ENCODE results near the gene PHF23. TPM values are rescaled to one million over a fixed set of nuclear protein-coding genes. Genes with fewer than 3 reads are reported as not detected.

The PHF23 gene
- total RNA-seq, 1 experiment from 2014 or later, result 48.5 TPM

GRCh38 chr17:7236808-7237207, 2.4 kb downstream of the PHF23 start:
- Histone ChIP-seq H3K36me3 (ENCODE audit: control insufficient read depth in 1 of 2, insufficient read depth in 2 of 2, low read length in 2 of 2) (peaks cover 24 to 32% of the 10 kb centered on the region in 2 experiments), H3K4me3 (replicated peaks in 1 of 2; ENCODE audit: low read depth in 1 of 2, low read length in 2 of 2) (0 out of 4 replicates have a peak overlapping the region, but pooled peaks of 1 of the 2 experiments have one; percentile 97), H2AFZ (ENCODE audit: low read depth, low read length, poor library complexity, severe bottlenecking) (no peak overlapping the region), H3K27me3 (ENCODE audit: insufficient read depth, low read length) (no peaks in the 10 kb centered on the region), H3K9me3 (ENCODE audit: control insufficient read depth in 1 of 2, insufficient read depth in 1 of 2, low read depth in 1 of 2, low read length in 2 of 2) (no peaks in the 10 kb centered on the region), H3K4me1 (ENCODE audit: control insufficient read depth in 1 of 2, insufficient read depth in 2 of 2, low read length in 2 of 2) (peaks cover 44 to 67% of the 10 kb centered on the region in 2 experiments), H3K27ac (ENCODE audit: low read depth, low read length) (peak overlapping the region; percentile 92), H3K79me2 (ENCODE audit: insufficient read depth, low read length) (peaks cover 80% of the 10 kb centered on the region), H3K4me2 (ENCODE audit: low read length) (peak overlapping the region; percentile 82), H3K9me2 (ENCODE audit: insufficient read depth) (no peaks in the 10 kb centered on the region), H4K20me1 (ENCODE audit: insufficient read depth) (peaks cover 4% of the 10 kb centered on the region; the same call in 1 of the 2 replicates), H3K9ac (ENCODE audit: low read length) (peak overlapping the region; percentile 100)
- intact Hi-C loops (cut with micrococcal nuclease), result no loop called here
- ChIA-PET CTCF (interaction anchor here (1.8 kb wide), 1 partner anchor 16 kb away, joined by 5 read pairs; no protein-coding TSS in a partner anchor), RAD21 (ENCODE audit: low non-redundant PET in 1 of 2, low total read pairs in 2 of 2, uncharacterized antibody in 2 of 2, unreplicated experiment in 2 of 2) (interaction anchor here in 1 of 2 experiments (1.1 kb wide), 1 partner anchor 16 kb away, joined by 3 read pairs; no protein-coding TSS in a partner anchor), POLR2A (interaction anchor here (0.7 to 2.6 kb wide), 3 partner anchors 17 to 72 kb away, joined by 3 to 19 read pairs (median 7); partner anchors contain the start of genes ACADVL and DLG4)
- ATAC-seq (no peak), DNase-seq (ENCODE audit: low read depth, low spot score) (no peak)
- TF ChIP-seq RAD21 (IDR thresholded peaks at IDR 0.05; ENCODE audit: low read depth) (no peak), POLR2A (IDR thresholded peaks at IDR 0.05; ENCODE audit: borderline replicate concordance, extremely low read depth, insufficient read depth, insufficient read length) (no peak), SIN3A (IDR thresholded peaks at IDR 0.05; ENCODE audit: low read depth) (no peak), ZNF274 (IDR thresholded peaks at IDR 0.05; ENCODE audit: low read depth, low read length) (no peak), ZFX (IDR thresholded peaks at IDR 0.05) (no peak), SP1 (IDR thresholded peaks at IDR 0.05; ENCODE audit: low read depth) (no peak), JUND (IDR thresholded peaks at IDR 0.05) (no peak), ELF1 (IDR thresholded peaks at IDR 0.05; ENCODE audit: borderline replicate concordance, low read depth) (no peak)
- no TSS peak for BruUV-seq (replicated peaks)

- peak overlapping the region; percentile 83; the same call in 1 of the 2 replicates for H3K4me2 ChIP-seq (ENCODE audit: low read length)
- peaks cover 24 to 32% of the 10 kb centered on the region in 2 experiments for H3K36me3 ChIP-seq (ENCODE audit: control insufficient read depth in 1 of 2, insufficient read depth in 2 of 2, low read length in 2 of 2)
- H2AFZ ChIP-seq (ENCODE audit: low read depth, low read length, poor library complexity, severe bottlenecking), result no peak overlapping the region
- TF ChIP-seq SRF (IDR thresholded peaks at IDR 0.05; ENCODE audit: low read depth) (no peak), POLR2AphosphoS5 (IDR thresholded peaks at IDR 0.05; ENCODE audit: low read depth, low read length) (peak; percentile 26; the same call in 1 of the 2 replicates)
- peaks cover 80% of the 10 kb centered on the region for H3K79me2 ChIP-seq (ENCODE audit: insufficient read depth, low read length)
- no TSS peak for BruUV-seq (replicated peaks)
- no peak overlapping the region for H3K9ac ChIP-seq (ENCODE audit: low read length)
- peaks cover 4% of the 10 kb centered on the region; the same call in 1 of the 2 replicates for H4K20me1 ChIP-seq (ENCODE audit: insufficient read depth)
- H3K4me1 ChIP-seq (ENCODE audit: control insufficient read depth in 1 of 2, insufficient read depth in 2 of 2, low read length in 2 of 2), result peaks cover 38 to 67% of the 10 kb centered on the region in 2 experiments
- intact Hi-C loops (cut with micrococcal nuclease), result no loop called here
- ChIA-PET POLR2A (interaction anchor here (0.7 to 2.6 kb wide), 2 partner anchors 16 to 73 kb away, joined by 3 to 19 read pairs; partner anchors contain the start of genes ACADVL and DLG4), RAD21 (ENCODE audit: low non-redundant PET in 1 of 2, low total read pairs in 2 of 2, uncharacterized antibody in 2 of 2, unreplicated experiment in 2 of 2) (interaction anchor here in 1 of 2 experiments (1.1 kb wide), 1 partner anchor 15 kb away, joined by 3 read pairs; no protein-coding TSS in a partner anchor), CTCF (interaction anchor here (1.8 kb wide), 1 partner anchor 15 kb away, joined by 5 read pairs; no protein-coding TSS in a partner anchor)
- no peaks in the 10 kb centered on the region for H3K9me2 ChIP-seq (ENCODE audit: insufficient read depth)
- no peaks in the 10 kb centered on the region for H3K27me3 ChIP-seq (ENCODE audit: insufficient read depth, low read length)
- no peak overlapping the region for H3K4me3 ChIP-seq (replicated peaks in 1 of 2; ENCODE audit: low read depth in 1 of 2, low read length in 2 of 2)
- no peak for DNase-seq (ENCODE audit: low read depth, low spot score)
- no peaks in the 10 kb centered on the region for H3K9me3 ChIP-seq (ENCODE audit: control insufficient read depth in 1 of 2, insufficient read depth in 1 of 2, low read depth in 1 of 2, low read length in 2 of 2)
- ATAC-seq, result no peak
- peak overlapping the region; percentile 92 for H3K27ac ChIP-seq (ENCODE audit: low read depth, low read length)
Observed at GRCh38 chr17:7235693-7236665, 3.3 kb downstream of the PHF23 start.

All from HCT116 (cell line).